ENCODE results near the gene RER1.

DNA sequence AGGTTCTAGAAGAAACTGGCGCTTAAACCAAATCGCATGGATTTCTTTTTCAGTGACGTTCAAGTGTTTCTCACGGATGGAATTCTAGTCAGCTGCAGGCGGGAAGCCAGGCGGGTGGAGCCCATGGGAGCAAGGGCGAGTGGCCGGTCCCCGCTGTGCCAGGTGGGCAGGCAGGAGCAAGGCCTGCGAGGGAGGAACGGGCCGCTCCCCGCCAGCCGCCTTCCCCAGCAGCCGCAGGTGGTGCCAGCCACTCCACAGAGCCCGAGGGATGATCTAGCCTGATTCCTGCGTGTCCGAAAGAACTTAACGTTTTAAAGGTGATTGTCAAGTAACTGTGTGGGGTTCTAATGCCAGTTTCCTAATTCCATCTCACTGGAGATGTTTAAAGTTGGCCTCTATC is 11.6 kb downstream of the RER1 start:
- no peak for TF ChIP-seq POLR2A (IDR thresholded peaks at IDR 0.05)
- TF ChIP-seq, protein P1, sequence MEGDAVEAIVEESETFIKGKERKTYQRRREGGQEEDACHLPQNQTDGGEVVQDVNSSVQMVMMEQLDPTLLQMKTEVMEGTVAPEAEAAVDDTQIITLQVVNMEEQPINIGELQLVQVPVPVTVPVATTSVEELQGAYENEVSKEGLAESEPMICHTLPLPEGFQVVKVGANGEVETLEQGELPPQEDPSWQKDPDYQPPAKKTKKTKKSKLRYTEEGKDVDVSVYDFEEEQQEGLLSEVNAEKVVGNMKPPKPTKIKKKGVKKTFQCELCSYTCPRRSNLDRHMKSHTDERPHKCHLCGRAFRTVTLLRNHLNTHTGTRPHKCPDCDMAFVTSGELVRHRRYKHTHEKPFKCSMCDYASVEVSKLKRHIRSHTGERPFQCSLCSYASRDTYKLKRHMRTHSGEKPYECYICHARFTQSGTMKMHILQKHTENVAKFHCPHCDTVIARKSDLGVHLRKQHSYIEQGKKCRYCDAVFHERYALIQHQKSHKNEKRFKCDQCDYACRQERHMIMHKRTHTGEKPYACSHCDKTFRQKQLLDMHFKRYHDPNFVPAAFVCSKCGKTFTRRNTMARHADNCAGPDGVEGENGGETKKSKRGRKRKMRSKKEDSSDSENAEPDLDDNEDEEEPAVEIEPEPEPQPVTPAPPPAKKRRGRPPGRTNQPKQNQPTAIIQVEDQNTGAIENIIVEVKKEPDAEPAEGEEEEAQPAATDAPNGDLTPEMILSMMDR (IDR thresholded peaks at IDR 0.05) = no peak

Measured in heart left ventricle (tissue), 13 donors.